Body of pancreas (tissue), 4 donors: ENCODE data around the gene EGLN1.

Source experiments
- CTCF ChIP-seq, 7 experiments: fragments of 450-650 bp in 4 of 7; fragments of 200-600 bp in 3 of 7; sonication (generic) in 3 of 7; IDR thresholded peaks; one replicate each; pipeline ENCODE4 v1.5.1; 2016 to 2019; ENCODE audit warnings: antibody characterized with exemption in 7 of 7
- POLR2A ChIP-seq, 3 donors: fragments of 450-650 bp; IDR thresholded peaks; one replicate each; pipeline ENCODE4 v1.6.1; 2016; ENCODE audit warnings: antibody characterized with exemption in 3 of 3, mild to moderate bottlenecking in 2 of 3

GRCh38 chr1:231382426-231382825 lies 39.7 kb downstream of the EGLN1 start:
- TF ChIP-seq CTCF (IDR thresholded peaks at IDR 0.05), result no peak
- TF ChIP-seq POLR2A (IDR thresholded peaks at IDR 0.05), result no peak
